COLO829 (cell line): ENCODE results near the gene SERPINA1.
"Not testable (repeated sequence)": the region's sequence is repeated elsewhere in the genome, so short reads cannot be mapped to it uniquely, and the experiment has no call there.

ENCODE experiments used
- DNase-seq: peaks from one replicate; pipeline ENCODE4 v3.0.0; 2012; ENCODE audit warnings: low spot score

SERPINA1 gene

DNA sequence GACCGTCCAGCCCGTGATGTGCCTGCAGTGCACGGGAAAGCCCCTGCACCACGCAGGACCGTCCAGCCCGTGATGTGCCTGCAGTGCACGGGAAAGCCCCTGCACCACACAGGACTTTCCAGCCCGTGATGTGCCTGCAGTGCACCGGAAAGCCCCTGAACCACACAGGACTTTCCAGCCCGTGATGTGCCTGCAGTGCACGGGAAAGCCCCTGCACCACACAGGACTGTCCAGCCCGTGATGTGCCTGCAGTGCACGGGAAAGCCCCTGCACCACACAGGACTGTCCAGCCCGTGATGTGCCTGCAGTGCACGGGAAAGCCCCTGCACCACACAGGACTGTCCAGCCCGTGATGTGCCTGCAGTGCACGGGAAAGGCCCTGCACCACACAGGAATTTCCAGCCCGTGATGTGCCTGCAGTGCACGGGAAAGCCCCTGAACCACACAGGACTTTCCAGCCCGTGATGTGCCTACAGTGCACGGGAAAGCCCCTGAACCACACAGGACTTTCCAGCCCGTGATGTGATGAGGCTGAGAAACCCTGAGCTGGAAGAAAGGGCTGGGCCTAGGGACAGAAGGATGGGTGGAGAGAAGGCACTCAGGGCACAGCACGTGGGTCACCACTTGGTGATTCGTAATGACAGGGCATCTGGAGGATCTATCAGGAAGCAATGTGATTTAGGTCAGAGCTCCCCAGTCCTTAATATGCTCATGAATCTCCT, 42.2 kb downstream of the SERPINA1 start:
- not testable (repeated sequence) for DNase-seq

GRCh38 chr14:94345344-94346064, 42.9 kb downstream of the SERPINA1 start:
- peak; percentile 85 for DNase-seq

DNA sequence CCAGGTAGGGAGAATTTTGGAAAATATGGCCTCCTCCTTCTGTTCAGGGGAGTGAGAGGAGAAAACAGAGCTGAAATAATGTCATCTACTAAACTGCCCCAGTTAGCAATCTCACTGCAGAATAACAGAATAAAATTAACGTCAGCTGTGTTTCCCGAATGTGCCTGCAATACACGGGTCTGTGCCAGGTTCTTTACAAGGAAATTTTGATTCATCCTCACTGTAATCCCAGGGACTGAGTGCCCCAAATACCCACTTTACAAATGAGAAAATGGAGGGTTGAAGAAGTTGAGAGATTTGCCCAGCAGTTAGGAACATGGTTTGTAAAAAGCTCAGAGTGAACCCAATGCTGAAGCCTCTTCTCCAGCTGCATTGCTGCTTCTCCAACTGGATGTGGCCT, 44.0 kb downstream of the SERPINA1 start:
- DNase-seq: no peak

- no peak for DNase-seq
Measured at GRCh38 chr14:94343238-94344005, 45.0 kb downstream of the SERPINA1 start.

DNA sequence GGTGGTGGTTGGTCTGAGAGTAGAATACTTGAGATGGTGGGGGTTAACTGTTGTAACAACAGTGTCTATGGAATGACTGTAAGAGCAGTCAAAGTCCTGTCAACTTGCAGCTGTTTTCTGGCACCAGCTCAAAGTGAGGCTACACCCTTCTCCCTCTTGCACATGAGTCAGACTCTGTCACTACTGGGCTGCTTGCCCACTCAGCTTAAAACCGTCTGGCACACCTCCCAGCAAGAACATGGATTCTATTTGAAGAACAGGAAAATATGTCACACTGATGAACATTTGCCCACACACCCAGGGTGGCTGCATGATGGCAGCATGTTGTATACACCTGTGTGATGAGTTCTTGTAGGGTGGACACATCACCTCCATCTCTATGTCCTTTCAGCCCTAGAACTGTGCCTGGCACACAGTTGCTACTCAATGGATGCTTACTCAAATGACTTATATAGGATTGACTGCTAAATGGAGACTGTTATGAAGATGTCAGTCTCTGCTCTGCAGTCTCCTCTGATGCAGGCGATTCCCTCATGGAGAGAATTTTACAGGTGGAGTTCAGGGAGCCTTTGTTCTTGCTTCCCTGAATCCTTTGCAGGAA, 46.0 kb downstream of the SERPINA1 start:
- DNase-seq: peak; percentile 92

DNA sequence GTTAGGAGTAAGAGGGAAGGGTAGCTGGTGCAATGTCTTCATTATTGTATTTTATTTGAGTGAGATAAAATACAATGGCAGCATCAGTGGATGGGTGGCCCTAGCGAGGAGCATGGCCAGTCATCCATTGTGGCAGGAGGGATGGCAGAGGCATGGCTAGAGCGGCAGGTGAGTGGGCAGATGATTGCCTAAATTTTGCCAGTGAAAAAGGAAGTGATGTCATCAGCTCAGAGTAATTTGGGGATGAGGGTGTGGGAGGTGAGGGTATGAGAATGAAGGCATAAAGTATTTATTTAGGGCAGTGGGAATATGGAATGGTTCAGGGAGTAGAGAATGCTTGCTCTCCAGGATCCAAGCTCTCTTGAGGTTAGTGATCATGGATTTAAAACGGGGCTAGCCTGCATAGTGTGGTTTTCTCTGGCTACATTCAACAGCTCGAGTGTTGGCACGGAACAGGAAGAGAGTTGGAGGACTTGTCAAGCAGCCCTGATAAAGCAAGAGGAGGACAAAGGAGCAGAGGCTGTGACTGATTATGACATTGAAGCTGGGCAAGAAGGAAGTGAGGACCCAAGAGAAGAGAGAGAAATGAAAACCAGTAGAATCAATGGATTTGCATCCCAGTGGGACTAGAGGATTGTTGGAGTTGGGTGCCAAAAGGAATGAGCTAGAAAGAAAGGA, 46.6 kb downstream of the SERPINA1 start:
- DNase-seq: no peak

DNA sequence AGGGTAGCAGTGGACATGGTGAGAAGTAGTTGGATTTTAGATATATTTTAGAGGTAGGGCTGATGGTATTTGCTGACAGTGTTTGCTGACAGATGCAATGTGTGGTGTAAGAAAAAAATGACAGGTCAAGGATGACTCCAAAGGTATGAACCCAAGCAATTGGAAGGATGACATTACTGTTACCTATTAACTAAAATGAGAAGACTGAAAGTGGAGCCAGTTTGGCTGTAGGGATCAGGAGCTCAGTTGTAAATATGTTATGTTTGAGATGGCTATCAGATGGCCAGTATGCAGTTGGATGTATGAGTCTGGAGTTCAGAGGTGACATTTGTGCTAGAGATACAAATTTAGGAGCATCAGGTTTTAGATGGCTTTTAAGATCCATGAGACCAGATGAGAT, 47.9 kb downstream of the SERPINA1 start:
- no peak for DNase-seq

- DNase-seq: no peak
Measured at GRCh38 chr14:94338023-94338422, 50.4 kb downstream of the SERPINA1 start.

GRCh38 chr14:94337274-94337673, 51.1 kb downstream of the SERPINA1 start:
- no peak for DNase-seq

DNA sequence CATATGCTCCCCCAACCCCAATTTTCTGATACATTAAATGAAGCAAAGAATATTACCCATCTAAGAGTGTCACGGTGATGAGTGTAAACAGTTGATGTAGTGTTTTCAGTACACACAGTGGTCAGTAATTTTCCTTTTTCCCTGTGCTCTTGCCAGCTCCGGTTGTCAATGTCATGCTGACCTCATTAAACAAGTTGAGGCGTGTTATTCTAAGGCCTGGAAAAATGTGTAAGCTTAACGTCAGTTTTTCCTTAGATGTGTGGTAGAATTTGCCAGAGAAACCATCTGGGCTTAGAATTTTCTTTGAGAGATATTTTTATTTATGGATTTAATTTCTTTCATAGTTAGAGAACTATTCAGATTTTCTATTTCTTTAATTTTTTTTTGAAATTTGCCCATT, 53.5 kb downstream of the SERPINA1 start:
- no peak for DNase-seq

DNA sequence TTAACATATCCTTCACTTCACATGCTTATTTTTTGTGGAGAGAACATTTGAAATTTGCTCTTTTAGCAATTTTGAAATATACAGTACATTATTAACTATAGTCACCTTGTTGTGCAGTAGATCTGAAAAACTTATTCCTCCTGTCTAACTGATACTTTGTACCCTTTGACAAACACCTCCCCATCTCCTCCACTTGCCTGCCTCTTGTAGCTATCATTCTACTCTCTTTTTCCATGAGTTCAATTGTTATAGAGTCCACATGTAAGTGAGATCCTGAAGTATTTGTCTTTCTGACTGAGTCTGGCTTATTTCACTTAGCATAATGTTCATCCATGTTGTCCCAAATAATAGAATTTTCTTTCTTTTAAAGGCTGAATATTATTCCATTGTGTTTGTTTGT, 55.8 kb downstream of the SERPINA1 start:
- no peak for DNase-seq

- DNase-seq: no peak
Measured at GRCh38 chr14:94332063-94332583, 56.3 kb downstream of the SERPINA1 start.

DNA sequence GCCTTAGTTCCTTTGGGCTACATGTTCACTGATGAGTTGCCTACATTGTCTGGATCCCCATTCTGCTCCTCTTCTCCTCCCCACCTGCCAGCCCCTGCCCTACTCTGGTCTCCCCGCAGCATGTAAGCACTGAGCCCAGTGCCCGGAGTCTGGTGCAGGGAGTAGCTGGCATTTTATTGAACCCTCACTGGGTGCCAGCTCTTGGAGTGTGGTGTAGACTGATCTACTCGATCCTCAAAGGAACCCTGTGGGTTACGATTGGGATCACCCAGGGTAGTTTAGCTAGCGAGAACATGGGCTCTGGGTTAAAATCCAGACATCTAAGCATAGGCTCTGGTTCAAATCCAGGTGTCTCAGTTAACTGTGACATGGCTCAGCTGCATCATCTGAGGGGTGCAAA, 56.9 kb downstream of the SERPINA1 start:
- no peak for DNase-seq

- DNase-seq: no peak
Measured at GRCh38 chr14:94330857-94331256, 57.5 kb downstream of the SERPINA1 start.

GRCh38 chr14:94330432-94330831, 58.0 kb downstream of the SERPINA1 start:
- DNase-seq: no peak

DNA sequence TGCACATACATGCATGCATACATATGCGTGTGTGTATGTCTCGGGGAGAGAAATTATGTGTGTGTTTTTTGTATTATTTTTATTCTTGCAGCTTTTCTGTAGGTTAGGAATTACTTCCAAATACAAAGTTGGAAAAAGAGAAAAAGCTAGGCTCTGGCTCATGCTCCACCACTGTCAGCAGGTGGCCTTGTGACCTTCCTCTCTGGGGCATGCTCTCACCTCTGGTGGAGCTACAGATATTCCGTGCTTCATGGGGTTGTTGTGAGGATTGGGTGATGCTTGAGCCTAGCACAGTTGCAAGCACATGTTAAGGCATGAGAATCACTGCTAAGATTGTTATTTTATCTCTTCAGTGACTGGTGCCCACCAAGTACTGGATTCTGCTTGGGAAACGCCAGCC, 58.5 kb downstream of the SERPINA1 start:
- DNase-seq: no peak

- DNase-seq: no peak
Measured at GRCh38 chr14:94328196-94328595, 60.2 kb downstream of the SERPINA1 start.
